WTC11 (cell line): ENCODE data around the gene NCKAP5. TPM values are rescaled to one million over a fixed set of nuclear protein-coding genes. Genes with fewer than 3 reads are reported as not detected.

Source experiments
- ATAC-seq: fragments of 200-7000 bp; cut with Tn5 transposase; 2 replicates; pipeline ENCODE4 v1.10.0; 2021; ENCODE audit warnings: mild to moderate bottlenecking, moderate library complexity
- CTCF ChIA-PET: fragments of 300-600 bp; sonication (Branson Sonifier 250); formaldehyde crosslinking; loops from one replicate; lab custom pipeline; 2021; ENCODE audit warnings: antibody characterized with exemption; lab: Charles Lee
- POLR2A ChIA-PET: fragments of 350-600 bp; sonication (Branson Sonifier 250); formaldehyde crosslinking; loops from one replicate; lab custom pipeline; 2021; ENCODE audit warnings: antibody characterized with exemption; lab: Charles Lee
- DNase-seq: peaks from one replicate; pipeline ENCODE4 v3.0.0; 2021; ENCODE audit warnings: low spot score
- H3K27ac Mint-ChIP-seq: 2 replicates; pipeline ENCODE4 v1.8.0; 2021; ENCODE audit warnings: mixed read lengths
- H3K27me3 Mint-ChIP-seq: 2 replicates; pipeline ENCODE4 v1.8.0; 2021; ENCODE audit warnings: low read depth, mild to moderate bottlenecking, moderate library complexity, mixed read lengths
- H3K36me3 Mint-ChIP-seq: 2 replicates; pipeline ENCODE4 v1.8.0; 2021; ENCODE audit warnings: mixed read lengths
- H3K4me1 Mint-ChIP-seq: 2 replicates; pipeline ENCODE4 v1.8.0; 2022; ENCODE audit warnings: mixed read lengths
- H3K4me3 Mint-ChIP-seq: 2 replicates; pipeline ENCODE4 v1.8.0; 2021; ENCODE audit warnings: mild to moderate bottlenecking, moderate library complexity, mixed read lengths
- H3K9me3 Mint-ChIP-seq: 2 replicates; pipeline ENCODE4 v1.8.0; 2021; ENCODE audit warnings: mixed read lengths
- ATF3 ChIP-seq: sonication (generic); formaldehyde crosslinking; conservative IDR thresholded peaks from 2 replicates; pipeline ENCODE4 v1.8.1; 2022; ENCODE audit warnings: mild to moderate bottlenecking, missing genetic modification reagents
- CREB1 ChIP-seq: sonication (generic); formaldehyde crosslinking; IDR thresholded peaks from 2 replicates; pipeline ENCODE4 v1.8.0; 2023; ENCODE audit warnings: mild to moderate bottlenecking, missing genetic modification reagents
- CTCF ChIP-seq: fragments of 200-600 bp; IDR thresholded peaks from 2 replicates; pipeline ENCODE4 v1.8.0; 2022; ENCODE audit warnings: antibody characterized with exemption
- E2F4 ChIP-seq: sonication (generic); formaldehyde crosslinking; IDR thresholded peaks from 2 replicates; pipeline ENCODE4 v1.8.1; 2022; ENCODE audit warnings: low read depth, mild to moderate bottlenecking, moderate library complexity, missing genetic modification reagents, borderline replicate concordance
- ELF4 ChIP-seq: sonication (generic); formaldehyde crosslinking; IDR thresholded peaks from 2 replicates; pipeline ENCODE4 v1.8.1; 2022; ENCODE audit warnings: low read depth, mild to moderate bottlenecking, moderate library complexity, missing genetic modification reagents
- EMX1 ChIP-seq: fragments of 250-450 bp; sonication (Bioruptor Pico); IDR thresholded peaks from 2 replicates; pipeline ENCODE4 v1.8.0; 2021; ENCODE audit warnings: mild to moderate bottlenecking
- FOXK1 ChIP-seq: sonication (generic); formaldehyde crosslinking; IDR thresholded peaks from 2 replicates; pipeline ENCODE4 v1.8.0; 2022; ENCODE audit warnings: mild to moderate bottlenecking, moderate library complexity, missing genetic modification reagents
- IRF2 ChIP-seq: sonication (generic); formaldehyde crosslinking; IDR thresholded peaks from 2 replicates; pipeline ENCODE4 v1.8.0; 2022; ENCODE audit warnings: low read depth, missing genetic modification reagents, borderline replicate concordance
- MLX ChIP-seq: sonication (generic); formaldehyde crosslinking; IDR thresholded peaks from 2 replicates; pipeline ENCODE4 v1.8.1; 2023; ENCODE audit warnings: mild to moderate bottlenecking, missing genetic modification reagents, moderate library complexity
- NR1H2 ChIP-seq: sonication (generic); formaldehyde crosslinking; IDR thresholded peaks from 2 replicates; pipeline ENCODE4 v1.9.0; 2021; ENCODE audit warnings: mild to moderate bottlenecking, moderate library complexity, missing genetic modification reagents
- SMAD4 ChIP-seq: sonication (generic); formaldehyde crosslinking; IDR thresholded peaks from 2 replicates; pipeline ENCODE4 v1.8.0; 2022; ENCODE audit warnings: mild to moderate bottlenecking, missing genetic modification reagents
- SOX15 ChIP-seq: fragments of 250-450 bp; sonication (Bioruptor Pico); IDR thresholded peaks from 2 replicates; pipeline ENCODE4 v1.9.0; 2021; ENCODE audit warnings: mild to moderate bottlenecking
- SP1 ChIP-seq: sonication (generic); formaldehyde crosslinking; conservative IDR thresholded peaks from 2 replicates; pipeline ENCODE4 v1.8.1; 2022; ENCODE audit warnings: missing genetic modification reagents
- STAT6 ChIP-seq: sonication (generic); formaldehyde crosslinking; conservative IDR thresholded peaks from 2 replicates; pipeline ENCODE4 v1.8.1; 2023; ENCODE audit warnings: mild to moderate bottlenecking, low read depth, missing genetic modification reagents, moderate library complexity
- TEAD1 ChIP-seq: sonication (generic); formaldehyde crosslinking; IDR thresholded peaks from 2 replicates; pipeline ENCODE4 v1.8.0; 2022; ENCODE audit warnings: mild to moderate bottlenecking, missing genetic modification reagents
- ZBTB21 ChIP-seq: sonication (generic); formaldehyde crosslinking; IDR thresholded peaks from 2 replicates; pipeline ENCODE4 v1.8.1; 2023; ENCODE audit warnings: mild to moderate bottlenecking, missing genetic modification reagents, borderline replicate concordance
- ZMAT4 ChIP-seq: fragments of 250-450 bp; sonication (Bioruptor Pico); IDR thresholded peaks from 2 replicates; pipeline ENCODE4 v1.9.0; 2021; ENCODE audit warnings: mild to moderate bottlenecking
- ZNF219 ChIP-seq: sonication (generic); formaldehyde crosslinking; IDR thresholded peaks from 2 replicates; pipeline ENCODE4 v1.8.0; 2023; ENCODE audit warnings: missing genetic modification reagents, mild to moderate bottlenecking, borderline replicate concordance
- ZNF317 ChIP-seq: sonication (generic); formaldehyde crosslinking; IDR thresholded peaks from 2 replicates; pipeline ENCODE4 v1.8.1; 2023; ENCODE audit warnings: low read depth, mild to moderate bottlenecking, moderate library complexity, missing genetic modification reagents, borderline replicate concordance
- total RNA-seq: library from RNA; stranded (reverse); gene quantifications from 3 replicates; pipeline ENCODE4 v1.2.3, GENCODE V29; 2021

The NCKAP5 gene
- total RNA-seq, 1 experiment from 2014 or later: 0.55 TPM

- CTCF ChIA-PET: interaction anchor here (1.4 to 1.6 kb wide), 2 partner anchors 21 to 100 kb away, joined by 4 to 6 read pairs; no protein-coding TSS in a partner anchor
- ATAC-seq: no peak
- H3K9me3 Mint-ChIP-seq: no peaks in the 10 kb centered on the region
- POLR2A ChIA-PET: no interaction called here
- H3K4me3 Mint-ChIP-seq: no peak overlapping the region
- H3K4me1 Mint-ChIP-seq: peaks cover 19% of the 10 kb centered on the region
- TF ChIP-seq STAT6 (CRISPR knock-in tag) (no peak), ELF4 (CRISPR knock-in tag) (no peak), CREB1 (CRISPR knock-in tag) (no peak), E2F4 (CRISPR knock-in tag) (no peak), ATF3 (CRISPR knock-in tag) (no peak), SMAD4 (no peak), ZNF317 (no peak), ZBTB21 (CRISPR knock-in tag) (no peak), ZNF219 (CRISPR knock-in tag) (no peak), TEAD1 (CRISPR knock-in tag) (no peak), IRF2 (CRISPR knock-in tag) (no peak), MLX (CRISPR knock-in tag) (no peak), SP1 (CRISPR knock-in tag) (no peak), SOX15 (CRISPR knock-in tag) (no peak), EMX1 (no peak), NR1H2 (CRISPR knock-in tag) (no peak), ZMAT4 (CRISPR knock-in tag) (no peak), CTCF (no peak), FOXK1 (CRISPR knock-in tag) (no peak)
- no peaks in the 10 kb centered on the region for H3K36me3 Mint-ChIP-seq
- H3K27me3 Mint-ChIP-seq: no peaks in the 10 kb centered on the region
- DNase-seq: no peak
- H3K27ac Mint-ChIP-seq: no peak overlapping the region
These were observed 921.6 kb downstream of the NCKAP5 start for GRCh38 chr2:132646540-132647108.
